ENCODE data around the gene SLC25A15. TPM values are rescaled to one million over a fixed set of nuclear protein-coding genes. Genes with fewer than 3 reads are reported as not detected.

Gene SLC25A15
- total and polyA plus RNA-seq, 4 donors: 1.2 to 8.6 (median 7.2) TPM

DNA sequence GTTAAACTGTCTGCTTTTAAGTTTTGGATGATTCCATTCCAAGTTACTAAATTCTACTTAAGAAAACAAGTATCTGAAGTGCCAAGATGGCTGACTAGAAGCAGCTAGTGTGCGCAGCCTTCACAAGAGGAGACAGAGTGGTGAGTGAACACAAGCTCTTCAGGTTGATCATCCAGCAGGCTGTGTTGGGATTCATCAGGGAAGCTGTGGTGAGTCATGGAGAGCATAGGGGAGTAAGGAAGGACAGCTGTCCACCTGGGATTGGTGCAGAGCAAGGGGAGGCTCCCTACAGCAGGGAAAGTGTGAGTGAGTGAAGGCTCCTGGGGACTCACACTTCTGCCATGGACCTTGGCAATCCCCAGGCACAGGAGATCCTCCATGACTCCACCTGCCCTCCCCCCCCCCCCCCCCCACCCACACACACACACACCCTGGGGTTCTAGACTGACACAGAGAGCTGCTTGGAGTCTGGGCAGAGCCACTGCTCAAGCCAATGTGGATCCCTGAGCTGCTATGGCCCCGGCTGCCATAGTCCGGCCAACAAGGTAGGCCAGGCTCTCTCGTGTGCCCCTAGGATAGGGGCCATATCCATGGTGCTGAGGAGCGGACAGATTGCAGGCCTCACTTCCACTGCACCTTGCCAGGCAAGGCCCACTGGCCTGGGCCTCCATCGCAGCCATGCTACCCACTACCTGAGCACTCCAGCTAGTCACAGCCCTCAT is 23.5 kb downstream of the SLC25A15 start:
- TF ChIP-seq, protein P1, sequence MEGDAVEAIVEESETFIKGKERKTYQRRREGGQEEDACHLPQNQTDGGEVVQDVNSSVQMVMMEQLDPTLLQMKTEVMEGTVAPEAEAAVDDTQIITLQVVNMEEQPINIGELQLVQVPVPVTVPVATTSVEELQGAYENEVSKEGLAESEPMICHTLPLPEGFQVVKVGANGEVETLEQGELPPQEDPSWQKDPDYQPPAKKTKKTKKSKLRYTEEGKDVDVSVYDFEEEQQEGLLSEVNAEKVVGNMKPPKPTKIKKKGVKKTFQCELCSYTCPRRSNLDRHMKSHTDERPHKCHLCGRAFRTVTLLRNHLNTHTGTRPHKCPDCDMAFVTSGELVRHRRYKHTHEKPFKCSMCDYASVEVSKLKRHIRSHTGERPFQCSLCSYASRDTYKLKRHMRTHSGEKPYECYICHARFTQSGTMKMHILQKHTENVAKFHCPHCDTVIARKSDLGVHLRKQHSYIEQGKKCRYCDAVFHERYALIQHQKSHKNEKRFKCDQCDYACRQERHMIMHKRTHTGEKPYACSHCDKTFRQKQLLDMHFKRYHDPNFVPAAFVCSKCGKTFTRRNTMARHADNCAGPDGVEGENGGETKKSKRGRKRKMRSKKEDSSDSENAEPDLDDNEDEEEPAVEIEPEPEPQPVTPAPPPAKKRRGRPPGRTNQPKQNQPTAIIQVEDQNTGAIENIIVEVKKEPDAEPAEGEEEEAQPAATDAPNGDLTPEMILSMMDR (IDR thresholded peaks at IDR 0.05; ENCODE audit: control extremely low read depth, extremely low read depth): no peak
- no peak for ATAC-seq (ENCODE audit: insufficient read depth, low FRiP score)

DNA sequence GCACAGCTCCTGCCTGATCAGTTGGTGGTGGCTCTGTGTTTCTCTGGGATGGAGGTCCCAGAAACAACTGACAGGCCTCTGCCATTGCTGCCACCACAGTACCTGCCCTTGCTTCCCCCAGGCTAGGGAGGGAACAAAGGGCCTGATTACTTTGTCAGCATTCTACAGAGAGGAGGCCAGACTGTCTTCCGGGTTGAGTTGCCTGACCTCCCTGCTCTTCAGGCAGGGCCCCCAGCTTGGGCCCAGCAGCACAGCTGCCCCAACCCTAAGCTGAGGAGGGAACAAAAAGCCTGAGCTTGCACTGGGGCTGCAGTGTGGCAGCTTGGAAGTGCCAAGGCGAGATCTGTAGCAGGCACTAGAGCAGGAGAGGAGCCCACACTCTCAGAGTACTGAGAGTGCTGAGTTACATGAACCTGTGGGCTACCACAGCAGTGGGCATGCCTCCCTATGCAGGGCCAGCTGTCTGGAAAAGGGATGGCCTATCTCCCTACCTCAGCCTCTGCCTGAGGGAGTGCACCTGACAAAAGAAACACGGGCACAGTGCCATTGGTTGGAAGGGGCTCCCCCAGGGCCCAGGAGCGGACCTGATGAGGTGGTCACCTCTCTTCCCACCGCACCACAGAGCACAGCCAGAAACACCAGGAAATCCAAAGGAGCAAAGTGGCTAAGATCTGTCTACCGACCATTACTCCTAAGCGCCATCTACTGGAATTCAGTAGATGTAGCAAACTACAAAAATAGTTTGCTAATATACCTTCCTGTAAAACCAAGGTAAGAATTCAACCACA is 24.4 kb downstream of the SLC25A15 start:
- 75 to 83% methylated on average over 7 of the region's 7 CpGs for WGBS, 2 donors
- DNase-seq: peak in 1 of 3 donors; percentile 4
- ATAC-seq (ENCODE audit: insufficient read depth, low FRiP score): peak; percentile 53
- TF ChIP-seq, protein P1 (IDR thresholded peaks at IDR 0.05; ENCODE audit: control extremely low read depth, extremely low read depth): no peak
- Histone ChIP-seq H3K4me3 (no peak overlapping the region), H3K36me3 (ENCODE audit: control insufficient read depth in 4 of 4, insufficient read depth in 4 of 4, low read length in 4 of 4) (peaks cover 5 to 22% (median 15%) of the 10 kb centered on the region in 4 donors), H3K9me3 (ENCODE audit: control insufficient read depth in 4 of 4, insufficient read depth in 3 of 4, low read length in 3 of 4) (peaks cover 0 to 3% (median 0%) of the 10 kb centered on the region in 4 donors), H3K4me1 (ENCODE audit: control insufficient read depth in 5 of 5, insufficient read depth in 5 of 5, low read length in 5 of 5) (no peaks in the 10 kb centered on the region), H3K27ac (ENCODE audit: low read depth in 1 of 2, low read length in 1 of 2) (no peak overlapping the region), H3K9ac (ENCODE audit: insufficient read depth in 1 of 2, low read length in 2 of 2) (no peak overlapping the region), H3K27me3 (ENCODE audit: control insufficient read depth in 3 of 3, insufficient read depth in 3 of 3, low read length in 2 of 3) (no peaks in the 10 kb centered on the region)

More for the DNA sequence above, 23.5 kb downstream of the SLC25A15 start:
- H3K9me3 ChIP-seq (ENCODE audit: control insufficient read depth in 4 of 4, insufficient read depth in 3 of 4, low read length in 3 of 4): peaks cover 0 to 3% (median 0%) of the 10 kb centered on the region in 4 donors
- no peak for DNase-seq
- 98 to 100% methylated on average over 6 of the region's 6 CpGs for WGBS, 2 donors
- H3K27ac ChIP-seq (ENCODE audit: low read depth in 1 of 2, low read length in 1 of 2): no peak overlapping the region
- no peaks in the 10 kb centered on the region for H3K27me3 ChIP-seq (ENCODE audit: control insufficient read depth in 3 of 3, insufficient read depth in 3 of 3, low read length in 2 of 3)
- peaks cover 5 to 22% (median 15%) of the 10 kb centered on the region in 4 donors for H3K36me3 ChIP-seq (ENCODE audit: control insufficient read depth in 4 of 4, insufficient read depth in 4 of 4, low read length in 4 of 4)
- no peak overlapping the region for H3K4me3 ChIP-seq
- H3K9ac ChIP-seq (ENCODE audit: insufficient read depth in 1 of 2, low read length in 2 of 2): no peak overlapping the region
- no peaks in the 10 kb centered on the region for H3K4me1 ChIP-seq (ENCODE audit: control insufficient read depth in 5 of 5, insufficient read depth in 5 of 5, low read length in 5 of 5)

DNA sequence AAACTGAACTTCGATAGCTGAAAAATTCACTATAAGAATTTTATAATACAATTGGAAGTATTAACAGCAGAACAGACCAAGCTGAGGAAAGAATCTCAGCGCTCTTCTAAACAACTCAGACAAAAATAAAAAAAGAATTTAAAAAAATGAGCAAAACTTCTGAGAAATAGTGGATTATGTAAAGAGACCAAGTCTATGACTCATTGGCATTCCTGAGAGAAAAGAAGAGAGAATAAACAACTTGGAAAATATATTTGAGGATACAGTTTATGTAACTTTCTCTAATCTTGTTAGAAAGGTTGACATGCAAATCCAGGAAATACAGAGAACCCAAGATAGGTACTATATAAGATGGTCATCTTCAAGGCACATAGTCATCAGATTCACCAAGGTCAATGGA is 25.4 kb downstream of the SLC25A15 start:
- DNase-seq (no peak), ATAC-seq (ENCODE audit: insufficient read depth, low FRiP score) (no peak)
- Histone ChIP-seq H3K27me3 (ENCODE audit: control insufficient read depth in 3 of 3, insufficient read depth in 3 of 3, low read length in 2 of 3) (no peaks in the 10 kb centered on the region), H3K27ac (ENCODE audit: low read depth in 1 of 2, low read length in 1 of 2) (no peak overlapping the region), H3K4me3 (no peak overlapping the region), H3K4me1 (ENCODE audit: control insufficient read depth in 5 of 5, insufficient read depth in 5 of 5, low read length in 5 of 5) (no peaks in the 10 kb centered on the region), H3K9ac (ENCODE audit: insufficient read depth in 1 of 2, low read length in 2 of 2) (no peak overlapping the region), H3K36me3 (ENCODE audit: control insufficient read depth in 4 of 4, insufficient read depth in 4 of 4, low read length in 4 of 4) (peaks cover 5 to 18% (median 10%) of the 10 kb centered on the region in 4 donors), H3K9me3 (ENCODE audit: control insufficient read depth in 4 of 4, insufficient read depth in 3 of 4, low read length in 3 of 4) (peaks cover 0 to 3% (median 0%) of the 10 kb centered on the region in 4 donors)
- WGBS, 2 donors: 96 to 100% methylated on average over 2 of the region's 2 CpGs
- TF ChIP-seq, protein P1 (IDR thresholded peaks at IDR 0.05; ENCODE audit: control extremely low read depth, extremely low read depth): no peak
